Prostate gland (tissue), 2 donors: ENCODE measurements around the gene DNAH14. TPM values are rescaled to one million over a fixed set of nuclear protein-coding genes. Genes with fewer than 3 reads are reported as not detected.

ENCODE experiments used
- DNase-seq: peaks from one replicate; pipeline ENCODE4 v3.0.0-alpha.2; 2019; ENCODE audit warnings: low spot score
- H3K27ac ChIP-seq, 2 donors: fragments of 200-600 bp; sonication (generic); 2 replicates each; pipeline ENCODE4 v1.5.1; 2017 to 2019
- H3K27me3 ChIP-seq: fragments of 200-600 bp; sonication (generic); replicated peaks from 2 replicates; pipeline ENCODE4 v1.5.1; 2019; ENCODE audit not compliant: insufficient read depth
- H3K36me3 ChIP-seq, 2 donors: fragments of 200-600 bp; sonication (generic); 1 replicate in 1 of 2; 2 replicates in 1 of 2; pipeline versions ENCODE4 v1.5.1 to v1.8.1; 2017 to 2019
- H3K4me1 ChIP-seq: fragments of 200-600 bp; sonication (generic); replicated peaks from 2 replicates; pipeline ENCODE4 v1.5.1; 2019
- H3K4me3 ChIP-seq, 2 donors: fragments of 200-600 bp; sonication (generic); 2 replicates each; pipeline ENCODE4 v1.5.1; 2017 to 2019
- H3K9me3 ChIP-seq: fragments of 200-600 bp; sonication (generic); 2 replicates; pipeline ENCODE4 v1.5.1; 2017
- POLR2A ChIP-seq: fragments of 450-650 bp; IDR thresholded peaks from one replicate; pipeline ENCODE4 v1.6.1; 2016; ENCODE audit warnings: antibody characterized with exemption, mild to moderate bottlenecking
- POLR2AphosphoS5 ChIP-seq: sonication (generic); formaldehyde crosslinking; IDR thresholded peaks from one replicate; pipeline ENCODE4 v1.6.1; 2017; ENCODE audit warnings: antibody characterized with exemption
- WGBS: methylation state at CpG from one replicate; pipeline ENCODE4 v1.1.5; 2018; 5-methylcytosine and 5-hydroxymethylcytosine counted together
- intact Hi-C: fragments of 100-400 bp; cut with DNase I; formaldehyde crosslinking; loops from one replicate; pipeline ENCODE4 v1.14.2; 2022
- total RNA-seq, 2 donors: library from RNA; depleted of rRNA; stranded (reverse); fragments of >200 nt; gene quantifications; one replicate each; pipeline ENCODE4 v1.1.0, GENCODE V29; 2016
- TF ChIP-seq, protein P1 (sequence below), 4 experiments: fragments of 200-600 bp in 2 of 4; fragments of 450-650 bp in 2 of 4; sonication (generic) in 2 of 4; IDR thresholded peaks; 1 replicate in 3 of 4; 2 replicates in 1 of 4; pipeline ENCODE4 v1.5.1; 2016 to 2019; ENCODE audit warnings: antibody characterized with exemption in 4 of 4, mild to moderate bottlenecking in 2 of 4, moderate library complexity in 2 of 4

DNAH14 gene
- total RNA-seq, 2 donors from 2014 or later: 16.5 to 26.8 TPM

DNA sequence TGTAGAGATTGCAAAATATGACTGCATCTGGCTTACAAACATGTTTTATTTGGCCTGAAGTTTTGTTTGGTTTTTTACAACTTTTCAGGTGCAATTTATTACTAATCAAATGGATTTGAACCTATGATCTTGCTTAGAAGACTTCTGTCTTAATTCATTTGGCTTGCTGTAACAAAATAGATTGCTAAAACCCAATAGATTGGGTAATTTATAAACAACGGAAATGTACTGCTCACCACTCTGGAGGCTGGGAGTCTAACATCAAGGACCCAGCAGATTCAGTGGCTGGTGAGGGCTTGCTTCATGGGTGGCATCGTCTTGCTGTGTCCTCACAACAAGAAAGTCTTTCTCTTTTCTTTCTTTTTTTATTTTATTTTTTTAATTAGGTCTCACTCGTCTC lies 425.4 kb downstream of the DNAH14 start:
- H3K4me3 ChIP-seq: no peak overlapping the region
- intact Hi-C loops: no loop called here
- H3K27ac ChIP-seq: no peak overlapping the region
- no peak for TF ChIP-seq POLR2A
- no peak for TF ChIP-seq POLR2AphosphoS5
- TF ChIP-seq, protein P1, sequence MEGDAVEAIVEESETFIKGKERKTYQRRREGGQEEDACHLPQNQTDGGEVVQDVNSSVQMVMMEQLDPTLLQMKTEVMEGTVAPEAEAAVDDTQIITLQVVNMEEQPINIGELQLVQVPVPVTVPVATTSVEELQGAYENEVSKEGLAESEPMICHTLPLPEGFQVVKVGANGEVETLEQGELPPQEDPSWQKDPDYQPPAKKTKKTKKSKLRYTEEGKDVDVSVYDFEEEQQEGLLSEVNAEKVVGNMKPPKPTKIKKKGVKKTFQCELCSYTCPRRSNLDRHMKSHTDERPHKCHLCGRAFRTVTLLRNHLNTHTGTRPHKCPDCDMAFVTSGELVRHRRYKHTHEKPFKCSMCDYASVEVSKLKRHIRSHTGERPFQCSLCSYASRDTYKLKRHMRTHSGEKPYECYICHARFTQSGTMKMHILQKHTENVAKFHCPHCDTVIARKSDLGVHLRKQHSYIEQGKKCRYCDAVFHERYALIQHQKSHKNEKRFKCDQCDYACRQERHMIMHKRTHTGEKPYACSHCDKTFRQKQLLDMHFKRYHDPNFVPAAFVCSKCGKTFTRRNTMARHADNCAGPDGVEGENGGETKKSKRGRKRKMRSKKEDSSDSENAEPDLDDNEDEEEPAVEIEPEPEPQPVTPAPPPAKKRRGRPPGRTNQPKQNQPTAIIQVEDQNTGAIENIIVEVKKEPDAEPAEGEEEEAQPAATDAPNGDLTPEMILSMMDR (IDR thresholded peaks at IDR 0.05): no peak
- no peak for DNase-seq
- WGBS: 78% methylated on average over 3 of the region's 3 CpGs
- no peaks in the 10 kb centered on the region for H3K27me3 ChIP-seq
- no peaks in the 10 kb centered on the region for H3K9me3 ChIP-seq
- no peaks in the 10 kb centered on the region for H3K4me1 ChIP-seq
- no peaks in the 10 kb centered on the region for H3K36me3 ChIP-seq

- Histone ChIP-seq H3K4me1 (no peaks in the 10 kb centered on the region), H3K36me3 (no peaks in the 10 kb centered on the region), H3K27me3 (no peaks in the 10 kb centered on the region), H3K9me3 (no peaks in the 10 kb centered on the region), H3K4me3 (no peak overlapping the region), H3K27ac (no peak overlapping the region)
- DNase-seq: no peak
- WGBS: 91% methylated on average over 1 of the region's 1 CpG
- TF ChIP-seq, protein P1 (IDR thresholded peaks at IDR 0.05): no peak
- no peak for TF ChIP-seq POLR2AphosphoS5
- TF ChIP-seq POLR2A: no peak
- intact Hi-C loops: no loop called here
Measured at GRCh38 chr1:225355863-225356262, 426.4 kb downstream of the DNAH14 start.

DNA sequence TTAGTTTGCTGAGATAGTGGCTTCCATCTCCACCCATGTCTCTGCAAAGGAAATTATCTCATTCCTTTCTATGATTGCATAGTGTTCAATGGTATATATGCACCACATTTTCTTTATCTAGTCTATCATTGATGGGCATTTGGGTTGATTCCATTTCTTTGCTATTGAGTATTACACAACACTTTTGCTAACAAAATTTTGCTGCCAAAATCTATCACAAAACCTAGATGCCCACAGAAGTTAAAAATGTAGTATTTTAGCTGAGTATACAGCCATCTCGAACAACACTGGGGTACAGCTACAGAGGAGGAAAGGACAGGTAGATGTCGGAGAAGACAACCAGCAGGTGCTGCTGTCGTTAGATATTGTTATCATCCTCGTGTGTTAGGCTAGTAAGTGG lies 430.6 kb downstream of the DNAH14 start:
- H3K36me3 ChIP-seq: no peaks in the 10 kb centered on the region
- intact Hi-C loops: no loop called here
- H3K27me3 ChIP-seq: no peaks in the 10 kb centered on the region
- no peak overlapping the region for H3K4me3 ChIP-seq
- H3K4me1 ChIP-seq: no peaks in the 10 kb centered on the region
- DNase-seq: no peak
- H3K9me3 ChIP-seq: no peaks in the 10 kb centered on the region
- 91% methylated on average over 4 of the region's 4 CpGs for WGBS
- TF ChIP-seq, protein P1 (IDR thresholded peaks at IDR 0.05): no peak
- TF ChIP-seq POLR2AphosphoS5: no peak
- TF ChIP-seq POLR2A: no peak
- H3K27ac ChIP-seq: no peak overlapping the region

- Histone ChIP-seq H3K36me3 (no peaks in the 10 kb centered on the region), H3K4me3 (no peak overlapping the region), H3K9me3 (no peaks in the 10 kb centered on the region), H3K4me1 (no peaks in the 10 kb centered on the region), H3K27me3 (no peaks in the 10 kb centered on the region), H3K27ac (no peak overlapping the region)
- DNase-seq: no peak
- WGBS: 93% methylated on average over 1 of the region's 1 CpG
- intact Hi-C loops: no loop called here
- no peak for TF ChIP-seq POLR2A
- TF ChIP-seq, protein P1 (IDR thresholded peaks at IDR 0.05): no peak
- no peak for TF ChIP-seq POLR2AphosphoS5
Measured at GRCh38 chr1:225361176-225361575, 431.7 kb downstream of the DNAH14 start.

- no peak for DNase-seq
- Histone ChIP-seq H3K27me3 (no peaks in the 10 kb centered on the region), H3K4me1 (no peaks in the 10 kb centered on the region), H3K36me3 (no peaks in the 10 kb centered on the region), H3K4me3 (no peak overlapping the region), H3K27ac (no peak overlapping the region), H3K9me3 (no peaks in the 10 kb centered on the region)
- intact Hi-C loops: no loop called here
- TF ChIP-seq, protein P1 (IDR thresholded peaks at IDR 0.05): no peak
- TF ChIP-seq POLR2AphosphoS5 (no peak), POLR2A (no peak)
Measured at GRCh38 chr1:225362805-225363204, 433.3 kb downstream of the DNAH14 start.
